ENCODE results near the gene DNAJC3. TPM values are rescaled to one million over a fixed set of nuclear protein-coding genes. Genes with fewer than 3 reads are reported as not detected.

Gene DNAJC3
- total and polyA plus RNA-seq, 2 of the 13 experiments (the other 11 are each of a cell fraction or from before 2014, with no cell fraction given) = 10.4 to 48.2 TPM

GRCh38 chr13:95676762-95677563 is at the start of gene DNAJC3 (continued):
- peak; percentile 65 for TF ChIP-seq ZNF800 (CRISPR knock-in tag; IDR thresholded peaks at IDR 0.05)
- TF ChIP-seq ZSCAN30 (CRISPR knock-in tag; IDR thresholded peaks at IDR 0.05) = 0 out of 2 replicates have a peak, but pooled peaks have one; percentile 28
- TF ChIP-seq ZBTB37 (CRISPR knock-in tag; IDR thresholded peaks at IDR 0.05) = no peak
- no peak for TF ChIP-seq ZNF569 (CRISPR knock-in tag; IDR thresholded peaks at IDR 0.05; ENCODE audit: borderline replicate concordance)
- peak; percentile 60; the same call in 1 of the 2 replicates for TF ChIP-seq IKZF5 (CRISPR knock-in tag; IDR thresholded peaks at IDR 0.05)
- peak; percentile 17 for TF ChIP-seq PATZ1 (CRISPR knock-in tag; IDR thresholded peaks at IDR 0.05)
- no peak for TF ChIP-seq PLRG1 (conservative IDR thresholded peaks at IDR 0.05)
- no peak; the same call in 1 of the 2 replicates for TF ChIP-seq ZNF326 (CRISPR knock-in tag; IDR thresholded peaks at IDR 0.05; ENCODE audit: borderline replicate concordance)
- peak; percentile 74 for TF ChIP-seq ZIK1 (CRISPR knock-in tag; IDR thresholded peaks at IDR 0.05; ENCODE audit: borderline replicate concordance, low read depth)
- peak; percentile 83; the same call in 1 of the 2 replicates for TF ChIP-seq GABPB1 (CRISPR knock-in tag; IDR thresholded peaks at IDR 0.05)
- TF ChIP-seq ZNF335 (CRISPR knock-in tag; IDR thresholded peaks at IDR 0.05) = peak; percentile 85; the same call in 1 of the 2 replicates
- TF ChIP-seq ZNF619 (CRISPR knock-in tag; IDR thresholded peaks at IDR 0.05) = no peak
- peak; percentile 83 for TF ChIP-seq ZNF772 (CRISPR knock-in tag; IDR thresholded peaks at IDR 0.05)
- no peak for TF ChIP-seq NFE2 (CRISPR knock-in tag; IDR thresholded peaks at IDR 0.05)
- TF ChIP-seq HNF1B (CRISPR knock-in tag; IDR thresholded peaks at IDR 0.05) = peak; percentile 17; the same call in 1 of the 2 replicates
- TF ChIP-seq ZNF280D (CRISPR knock-in tag; IDR thresholded peaks at IDR 0.05) = no peak
